ENCODE measurements around the gene NTHL1. TPM values are rescaled to one million over a fixed set of nuclear protein-coding genes. Genes with fewer than 3 reads are reported as not detected.

NTHL1 gene
- total and polyA plus RNA-seq, 2 of the 8 experiments (the other 6 are each of a cell fraction or from before 2014, with no cell fraction given): 70.9 to 150 TPM

DNA sequence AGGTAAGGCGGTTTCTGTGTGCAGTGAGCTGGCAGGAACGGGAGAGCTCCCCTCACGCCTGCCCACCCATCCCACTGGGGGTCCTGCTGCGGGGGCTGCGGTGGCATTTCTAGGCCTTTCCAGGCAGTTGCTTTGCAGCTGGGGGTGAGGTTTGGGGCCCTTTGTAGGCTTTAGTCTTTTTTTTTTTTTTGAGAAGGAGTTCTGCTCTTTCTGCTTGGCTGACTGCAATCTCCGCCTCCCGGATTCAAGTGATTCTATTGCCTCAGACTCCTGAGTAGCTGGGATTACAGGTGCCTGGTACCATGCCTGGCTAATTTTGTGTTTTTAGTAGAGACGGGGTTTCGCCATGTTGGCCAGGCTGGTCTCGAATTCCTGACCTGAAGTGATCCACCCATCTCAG, 11.2 kb upstream of the NTHL1 start (continued):
- TF ChIP-seq, protein P1, sequence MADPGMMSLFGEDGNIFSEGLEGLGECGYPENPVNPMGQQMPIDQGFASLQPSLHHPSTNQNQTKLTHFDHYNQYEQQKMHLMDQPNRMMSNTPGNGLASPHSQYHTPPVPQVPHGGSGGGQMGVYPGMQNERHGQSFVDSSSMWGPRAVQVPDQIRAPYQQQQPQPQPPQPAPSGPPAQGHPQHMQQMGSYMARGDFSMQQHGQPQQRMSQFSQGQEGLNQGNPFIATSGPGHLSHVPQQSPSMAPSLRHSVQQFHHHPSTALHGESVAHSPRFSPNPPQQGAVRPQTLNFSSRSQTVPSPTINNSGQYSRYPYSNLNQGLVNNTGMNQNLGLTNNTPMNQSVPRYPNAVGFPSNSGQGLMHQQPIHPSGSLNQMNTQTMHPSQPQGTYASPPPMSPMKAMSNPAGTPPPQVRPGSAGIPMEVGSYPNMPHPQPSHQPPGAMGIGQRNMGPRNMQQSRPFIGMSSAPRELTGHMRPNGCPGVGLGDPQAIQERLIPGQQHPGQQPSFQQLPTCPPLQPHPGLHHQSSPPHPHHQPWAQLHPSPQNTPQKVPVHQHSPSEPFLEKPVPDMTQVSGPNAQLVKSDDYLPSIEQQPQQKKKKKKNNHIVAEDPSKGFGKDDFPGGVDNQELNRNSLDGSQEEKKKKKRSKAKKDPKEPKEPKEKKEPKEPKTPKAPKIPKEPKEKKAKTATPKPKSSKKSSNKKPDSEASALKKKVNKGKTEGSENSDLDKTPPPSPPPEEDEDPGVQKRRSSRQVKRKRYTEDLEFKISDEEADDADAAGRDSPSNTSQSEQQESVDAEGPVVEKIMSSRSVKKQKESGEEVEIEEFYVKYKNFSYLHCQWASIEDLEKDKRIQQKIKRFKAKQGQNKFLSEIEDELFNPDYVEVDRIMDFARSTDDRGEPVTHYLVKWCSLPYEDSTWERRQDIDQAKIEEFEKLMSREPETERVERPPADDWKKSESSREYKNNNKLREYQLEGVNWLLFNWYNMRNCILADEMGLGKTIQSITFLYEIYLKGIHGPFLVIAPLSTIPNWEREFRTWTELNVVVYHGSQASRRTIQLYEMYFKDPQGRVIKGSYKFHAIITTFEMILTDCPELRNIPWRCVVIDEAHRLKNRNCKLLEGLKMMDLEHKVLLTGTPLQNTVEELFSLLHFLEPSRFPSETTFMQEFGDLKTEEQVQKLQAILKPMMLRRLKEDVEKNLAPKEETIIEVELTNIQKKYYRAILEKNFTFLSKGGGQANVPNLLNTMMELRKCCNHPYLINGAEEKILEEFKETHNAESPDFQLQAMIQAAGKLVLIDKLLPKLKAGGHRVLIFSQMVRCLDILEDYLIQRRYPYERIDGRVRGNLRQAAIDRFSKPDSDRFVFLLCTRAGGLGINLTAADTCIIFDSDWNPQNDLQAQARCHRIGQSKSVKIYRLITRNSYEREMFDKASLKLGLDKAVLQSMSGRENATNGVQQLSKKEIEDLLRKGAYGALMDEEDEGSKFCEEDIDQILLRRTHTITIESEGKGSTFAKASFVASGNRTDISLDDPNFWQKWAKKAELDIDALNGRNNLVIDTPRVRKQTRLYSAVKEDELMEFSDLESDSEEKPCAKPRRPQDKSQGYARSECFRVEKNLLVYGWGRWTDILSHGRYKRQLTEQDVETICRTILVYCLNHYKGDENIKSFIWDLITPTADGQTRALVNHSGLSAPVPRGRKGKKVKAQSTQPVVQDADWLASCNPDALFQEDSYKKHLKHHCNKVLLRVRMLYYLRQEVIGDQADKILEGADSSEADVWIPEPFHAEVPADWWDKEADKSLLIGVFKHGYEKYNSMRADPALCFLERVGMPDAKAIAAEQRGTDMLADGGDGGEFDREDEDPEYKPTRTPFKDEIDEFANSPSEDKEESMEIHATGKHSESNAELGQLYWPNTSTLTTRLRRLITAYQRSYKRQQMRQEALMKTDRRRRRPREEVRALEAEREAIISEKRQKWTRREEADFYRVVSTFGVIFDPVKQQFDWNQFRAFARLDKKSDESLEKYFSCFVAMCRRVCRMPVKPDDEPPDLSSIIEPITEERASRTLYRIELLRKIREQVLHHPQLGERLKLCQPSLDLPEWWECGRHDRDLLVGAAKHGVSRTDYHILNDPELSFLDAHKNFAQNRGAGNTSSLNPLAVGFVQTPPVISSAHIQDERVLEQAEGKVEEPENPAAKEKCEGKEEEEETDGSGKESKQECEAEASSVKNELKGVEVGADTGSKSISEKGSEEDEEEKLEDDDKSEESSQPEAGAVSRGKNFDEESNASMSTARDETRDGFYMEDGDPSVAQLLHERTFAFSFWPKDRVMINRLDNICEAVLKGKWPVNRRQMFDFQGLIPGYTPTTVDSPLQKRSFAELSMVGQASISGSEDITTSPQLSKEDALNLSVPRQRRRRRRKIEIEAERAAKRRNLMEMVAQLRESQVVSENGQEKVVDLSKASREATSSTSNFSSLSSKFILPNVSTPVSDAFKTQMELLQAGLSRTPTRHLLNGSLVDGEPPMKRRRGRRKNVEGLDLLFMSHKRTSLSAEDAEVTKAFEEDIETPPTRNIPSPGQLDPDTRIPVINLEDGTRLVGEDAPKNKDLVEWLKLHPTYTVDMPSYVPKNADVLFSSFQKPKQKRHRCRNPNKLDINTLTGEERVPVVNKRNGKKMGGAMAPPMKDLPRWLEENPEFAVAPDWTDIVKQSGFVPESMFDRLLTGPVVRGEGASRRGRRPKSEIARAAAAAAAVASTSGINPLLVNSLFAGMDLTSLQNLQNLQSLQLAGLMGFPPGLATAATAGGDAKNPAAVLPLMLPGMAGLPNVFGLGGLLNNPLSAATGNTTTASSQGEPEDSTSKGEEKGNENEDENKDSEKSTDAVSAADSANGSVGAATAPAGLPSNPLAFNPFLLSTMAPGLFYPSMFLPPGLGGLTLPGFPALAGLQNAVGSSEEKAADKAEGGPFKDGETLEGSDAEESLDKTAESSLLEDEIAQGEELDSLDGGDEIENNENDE (IDR thresholded peaks at IDR 0.05; ENCODE audit: insufficient replicate concordance, low read length): no peak
- no peak for TF ChIP-seq CTCF (IDR thresholded peaks at IDR 0.05; ENCODE audit: control extremely low read depth in 1 of 3, insufficient read depth in 1 of 3, low read depth in 1 of 3, low read length in 3 of 3)
- TF ChIP-seq ATF3 (IDR thresholded peaks at IDR 0.05; ENCODE audit: insufficient read depth, low read depth, low read length): no peak

All from H1 (cell line).